Measurements from ENCODE around the gene TASL.

GRCh38 chrX:30576881-30577280 is 685 bp downstream of the TASL start:
- no peak for TF ChIP-seq ZNF274 (IDR thresholded peaks at IDR 0.05; ENCODE audit: low read depth, low read length)
- TF ChIP-seq YY1 (IDR thresholded peaks at IDR 0.05; ENCODE audit: insufficient read depth, insufficient read length) = no peak

Data from NT2/D1 (cell line).